ENCODE data around the gene ZFHX2. TPM values are rescaled to one million over a fixed set of nuclear protein-coding genes. Genes with fewer than 3 reads are reported as not detected.

ZFHX2 gene
- total RNA-seq, 4 donors from 2014 or later: under 0.01 to 0.42 (median 0.20) TPM

DNA sequence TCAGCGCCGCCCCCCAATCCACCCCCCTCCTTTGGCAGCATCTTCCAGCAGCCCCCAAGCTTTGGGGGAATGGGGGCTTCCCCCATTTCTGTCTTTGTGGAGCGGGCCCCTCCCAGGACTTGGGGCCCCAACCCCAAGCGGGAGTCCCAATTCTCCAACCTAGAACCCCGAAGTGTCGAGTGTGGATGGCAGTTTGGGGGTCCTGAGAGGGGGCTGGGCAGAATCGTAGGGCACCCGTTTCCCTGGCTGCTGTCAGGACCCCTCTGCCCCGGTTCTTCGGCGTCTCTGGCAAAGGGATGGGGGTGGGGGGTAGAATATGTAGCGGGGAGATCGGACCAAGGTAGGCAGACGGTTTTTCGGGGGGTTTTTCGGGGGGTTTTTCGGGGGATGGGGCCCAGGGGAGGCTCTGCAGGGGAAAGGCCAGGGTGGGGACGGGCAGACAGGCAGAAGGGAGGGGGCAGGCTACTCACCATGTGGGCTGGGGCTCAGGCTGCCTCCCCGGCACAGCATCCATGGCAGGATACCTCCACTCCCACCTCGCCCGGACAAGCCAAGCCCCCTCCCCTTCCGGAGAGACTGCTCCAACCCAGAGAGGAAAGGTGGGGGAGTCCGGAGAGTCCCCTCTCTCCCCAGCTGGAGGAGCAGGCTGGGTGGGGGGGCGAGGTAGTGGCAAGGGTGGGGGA lies 26.3 kb upstream of the ZFHX2 start:
- Histone ChIP-seq H3K9me3 (no peaks in the 10 kb centered on the region), H3K27ac (no peak overlapping the region), H3K27me3 (peaks cover 13 to 92% (median 21%) of the 10 kb centered on the region in 4 donors), H3K4me1 (peaks cover 14 to 34% (median 18%) of the 10 kb centered on the region in 3 donors), H3K4me3 (peak overlapping the region in 2 of 4 donors; percentile 26 to 59), H3K36me3 (no peaks in the 10 kb centered on the region)
- DNase-seq: no peak
- intact Hi-C loops (cut with DNase I): no loop called here
- no peak for TF ChIP-seq POLR2A (IDR thresholded peaks at IDR 0.05)
- WGBS, 2 donors: 4 to 6% methylated on average over 9 to 16 of the region's 24 CpGs

GRCh38 chr14:23577004-23577681 lies 25.6 kb upstream of the ZFHX2 start:
- no peaks in the 10 kb centered on the region for H3K36me3 ChIP-seq
- 5 to 15% methylated on average over 12 to 13 of the region's 67 CpGs for WGBS, 2 donors
- H3K27ac ChIP-seq: no peak overlapping the region
- peaks cover 14 to 34% (median 18%) of the 10 kb centered on the region in 3 donors for H3K4me1 ChIP-seq
- no peak for DNase-seq
- H3K9me3 ChIP-seq: no peaks in the 10 kb centered on the region
- TF ChIP-seq, protein P1, sequence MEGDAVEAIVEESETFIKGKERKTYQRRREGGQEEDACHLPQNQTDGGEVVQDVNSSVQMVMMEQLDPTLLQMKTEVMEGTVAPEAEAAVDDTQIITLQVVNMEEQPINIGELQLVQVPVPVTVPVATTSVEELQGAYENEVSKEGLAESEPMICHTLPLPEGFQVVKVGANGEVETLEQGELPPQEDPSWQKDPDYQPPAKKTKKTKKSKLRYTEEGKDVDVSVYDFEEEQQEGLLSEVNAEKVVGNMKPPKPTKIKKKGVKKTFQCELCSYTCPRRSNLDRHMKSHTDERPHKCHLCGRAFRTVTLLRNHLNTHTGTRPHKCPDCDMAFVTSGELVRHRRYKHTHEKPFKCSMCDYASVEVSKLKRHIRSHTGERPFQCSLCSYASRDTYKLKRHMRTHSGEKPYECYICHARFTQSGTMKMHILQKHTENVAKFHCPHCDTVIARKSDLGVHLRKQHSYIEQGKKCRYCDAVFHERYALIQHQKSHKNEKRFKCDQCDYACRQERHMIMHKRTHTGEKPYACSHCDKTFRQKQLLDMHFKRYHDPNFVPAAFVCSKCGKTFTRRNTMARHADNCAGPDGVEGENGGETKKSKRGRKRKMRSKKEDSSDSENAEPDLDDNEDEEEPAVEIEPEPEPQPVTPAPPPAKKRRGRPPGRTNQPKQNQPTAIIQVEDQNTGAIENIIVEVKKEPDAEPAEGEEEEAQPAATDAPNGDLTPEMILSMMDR (IDR thresholded peaks at IDR 0.05): no peak
- TF ChIP-seq POLR2A (IDR thresholded peaks at IDR 0.05): no peak
- intact Hi-C loops (cut with DNase I): no loop called here
- peak overlapping the region in 3 of 4 donors; percentile 8 to 59 (median 26) for H3K4me3 ChIP-seq
- peaks cover 13 to 87% (median 21%) of the 10 kb centered on the region in 4 donors for H3K27me3 ChIP-seq

GRCh38 chr14:23573384-23574015 lies 21.9 kb upstream of the ZFHX2 start:
- Histone ChIP-seq H3K4me1 (peaks cover 15 to 46% (median 18%) of the 10 kb centered on the region in 3 donors), H3K36me3 (no peaks in the 10 kb centered on the region), H3K27ac (no peak overlapping the region), H3K27me3 (peaks cover 13 to 71% (median 21%) of the 10 kb centered on the region in 4 donors), H3K4me3 (no peak overlapping the region), H3K9me3 (no peaks in the 10 kb centered on the region)
- WGBS, 2 donors: 62 to 79% methylated on average over 4 to 5 of the region's 5 CpGs
- DNase-seq: no peak
- intact Hi-C loops (cut with DNase I): no loop called here
- TF ChIP-seq POLR2A (IDR thresholded peaks at IDR 0.05): no peak
- TF ChIP-seq, protein P1 (IDR thresholded peaks at IDR 0.05): no peak

DNA sequence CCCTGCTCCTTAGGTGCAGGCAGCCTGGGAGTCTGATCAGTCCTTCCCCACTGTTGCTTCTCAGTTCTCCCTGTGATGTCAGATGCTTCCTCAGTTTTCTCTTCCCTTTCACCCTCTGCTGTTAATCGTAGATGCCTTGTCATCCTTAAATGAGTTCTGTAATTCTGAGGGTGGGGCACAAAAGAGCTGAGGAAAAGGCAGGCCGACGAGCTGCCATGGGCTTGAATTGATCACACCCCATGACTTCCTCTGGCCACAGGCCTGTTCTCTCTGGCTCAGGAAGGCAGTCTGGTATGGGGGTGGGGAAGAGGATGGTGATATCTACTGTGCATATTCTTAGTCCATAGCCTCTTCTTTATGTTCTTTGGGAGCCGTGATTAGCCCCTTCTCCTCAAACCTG lies 21.3 kb upstream of the ZFHX2 start:
- no peaks in the 10 kb centered on the region for H3K36me3 ChIP-seq
- H3K9me3 ChIP-seq: no peaks in the 10 kb centered on the region
- H3K27me3 ChIP-seq: peaks cover 13 to 64% (median 18%) of the 10 kb centered on the region in 4 donors
- peak overlapping the region in 1 of 4 donors; percentile 46 for H3K27ac ChIP-seq
- DNase-seq: no peak
- H3K4me1 ChIP-seq: peaks cover 18 to 48% (median 22%) of the 10 kb centered on the region in 3 donors
- whole genome bisulfite sequencing, 2 donors: 31 to 47% methylated on average over 4 of the region's 4 CpGs
- no peak for TF ChIP-seq POLR2A (IDR thresholded peaks at IDR 0.05)
- TF ChIP-seq, protein P1 (IDR thresholded peaks at IDR 0.05): no peak
- intact Hi-C loops (cut with DNase I): no loop called here
- no peak overlapping the region for H3K4me3 ChIP-seq

- intact Hi-C loops (cut with DNase I): no loop called here
- Histone ChIP-seq H3K36me3 (no peaks in the 10 kb centered on the region), H3K9me3 (no peaks in the 10 kb centered on the region), H3K27ac (peak overlapping the region in 1 of 4 donors; percentile 46), H3K4me3 (no peak overlapping the region), H3K4me1 (peaks cover 14 to 48% (median 20%) of the 10 kb centered on the region in 3 donors), H3K27me3 (peaks cover 13 to 61% (median 15%) of the 10 kb centered on the region in 4 donors)
- no peak for DNase-seq
- 56 to 65% methylated on average over 4 of the region's 4 CpGs for WGBS, 2 donors
- TF ChIP-seq, protein P1 (IDR thresholded peaks at IDR 0.05): no peak
- no peak for TF ChIP-seq POLR2A (IDR thresholded peaks at IDR 0.05)
Measured at GRCh38 chr14:23572524-23572828, 20.9 kb upstream of the ZFHX2 start.
